H1 (cell line): Measurements from ENCODE around the gene SLC6A3. TPM values are rescaled to one million over a fixed set of nuclear protein-coding genes. Genes with fewer than 3 reads are reported as not detected.
A peak's percentile ranks its signal among the peaks of the same experiment; 100 is the strongest.

Experiments used
- CTCF ChIA-PET: fragments of 300-600 bp; sonication (Branson Sonifier 250); formaldehyde crosslinking; loops from one replicate; lab custom pipeline; 2021; ENCODE audit not compliant: partially characterized antibody; lab: Charles Lee
- POLR2A ChIA-PET: fragments of 300-600 bp; sonication (Branson Sonifier 250); formaldehyde crosslinking; loops from one replicate; lab custom pipeline; 2021; ENCODE audit warnings: inconsistent platforms; ENCODE audit not compliant: partially characterized antibody; lab: Charles Lee
- DNase-seq, 2 experiments: peaks; one replicate each; pipeline versions ENCODE4 v3.0.0 to v3.0.0-alpha.2; 2010 to 2022; ENCODE audit warnings: low spot score in 2 of 2, low read depth in 1 of 2, mixed read lengths in 1 of 2
- FAIRE-seq: peaks from 2 replicates; lab custom pipeline; 2011; peaks lifted over from hg19 to GRCh38; lab: Jason Lieb, UNC
- H2AFZ ChIP-seq: 2 replicates; pipeline ENCODE4 v1.8.1; 2012; ENCODE audit warnings: low read length, inconsistent platforms
- H2AK5ac ChIP-seq: 2 replicates; pipeline ENCODE4 v1.6.1; 2013; ENCODE audit warnings: low read depth, low read length
- H2BK120ac ChIP-seq: replicated peaks from 2 replicates; pipeline ENCODE3; 2013; ENCODE audit warnings: low read depth, low read length, inconsistent platforms
- H2BK12ac ChIP-seq: 2 replicates; pipeline ENCODE4 v1.6.1; 2013; ENCODE audit warnings: low read depth, low read length
- H2BK15ac ChIP-seq: 2 replicates; pipeline ENCODE4 v1.6.1; 2013; ENCODE audit warnings: low read length
- H2BK20ac ChIP-seq: 2 replicates; pipeline ENCODE4 v1.6.1; 2013; ENCODE audit warnings: low read length
- H2BK5ac ChIP-seq: 2 replicates; pipeline ENCODE4 v1.6.1; 2013; ENCODE audit warnings: low read depth, low read length
- H3K14ac ChIP-seq: 2 replicates; pipeline ENCODE4 v1.6.1; 2013; ENCODE audit warnings: inconsistent platforms; ENCODE audit not compliant: insufficient read length
- H3K18ac ChIP-seq: 2 replicates; pipeline ENCODE4 v1.6.1; 2013; ENCODE audit warnings: low read length; ENCODE audit errors: extremely low read depth
- H3K23ac ChIP-seq: 2 replicates; pipeline ENCODE4 v1.6.1; 2013; ENCODE audit warnings: inconsistent platforms; ENCODE audit not compliant: insufficient read length
- H3K23me2 ChIP-seq: 2 replicates; pipeline ENCODE4 v1.6.1; 2013; ENCODE audit warnings: low read depth, low read length
- H3K27ac ChIP-seq: 2 replicates; pipeline ENCODE4 v1.6.1; 2011; ENCODE audit warnings: low read depth, low read length, inconsistent platforms
- H3K27me3 ChIP-seq, 4 experiments: replicated peaks in 1 of 4; 1 replicate in 1 of 4; 2 replicates in 3 of 4; pipeline versions ENCODE4 v1.6.1 to v1.8.1; 2011 to 2013; ENCODE audit warnings: low read length in 3 of 4, mild to moderate bottlenecking in 3 of 4, inconsistent platforms in 2 of 4, mixed read lengths in 2 of 4, moderate library complexity in 1 of 4; ENCODE audit not compliant: control insufficient read depth in 3 of 4, insufficient read depth in 3 of 4; ENCODE audit errors: extremely low read depth in 1 of 4
- H3K36me3 ChIP-seq, 4 experiments: 2 replicates each; pipeline versions ENCODE4 v1.6.1 to v1.8.1; 2011 to 2013; ENCODE audit warnings: mild to moderate bottlenecking in 4 of 4, low read length in 3 of 4, moderate library complexity in 2 of 4, control low read depth in 1 of 4, inconsistent platforms in 1 of 4; ENCODE audit not compliant: insufficient read depth in 4 of 4, control insufficient read depth in 2 of 4
- H3K4ac ChIP-seq: replicated peaks from 2 replicates; pipeline ENCODE3; 2013; ENCODE audit warnings: low read length, low read depth, mixed read lengths, inconsistent platforms; ENCODE audit not compliant: insufficient read length
- H3K4me1 ChIP-seq, 4 experiments: replicated peaks in 1 of 4; 1 replicate in 1 of 4; 2 replicates in 3 of 4; pipeline versions ENCODE4 v1.6.1 to v1.8.1; 2011 to 2013; ENCODE audit warnings: low read length in 3 of 4, inconsistent platforms in 2 of 4, mixed read lengths in 1 of 4; ENCODE audit not compliant: insufficient read depth in 4 of 4, control insufficient read depth in 3 of 4
- H3K4me2 ChIP-seq, 2 experiments: 2 replicates each; pipeline versions ENCODE4 v1.6.1 to v1.8.1; 2011 to 2013; ENCODE audit warnings: low read depth in 2 of 2, low read length in 2 of 2, control low read depth in 1 of 2, inconsistent platforms in 1 of 2, mild to moderate bottlenecking in 1 of 2; ENCODE audit not compliant: insufficient read depth in 1 of 2
- H3K4me3 ChIP-seq, 4 experiments: fragments of 200-600, 300-600 bp in 1 of 4; sonication (generic), shearing (Covaris generic), sonication (Bioruptor Twin) in 1 of 4; 2 replicates each; pipeline versions ENCODE4 v1.5.1 to v1.8.1; 2011 to 2016; ENCODE audit warnings: low read length in 4 of 4, low read depth in 3 of 4, control low read depth in 2 of 4, inconsistent platforms in 2 of 4, mild to moderate bottlenecking in 2 of 4, mixed read lengths in 1 of 4, moderate library complexity in 1 of 4; ENCODE audit not compliant: insufficient read depth in 2 of 4; ENCODE audit errors: extremely low read depth in 1 of 4
- H3K56ac ChIP-seq: replicated peaks from 2 replicates; pipeline ENCODE3; 2013; ENCODE audit warnings: low read depth, mild to moderate bottlenecking, mixed read lengths, low read length, inconsistent platforms; ENCODE audit not compliant: insufficient read length
- H3K79me1 ChIP-seq: 2 replicates; pipeline ENCODE4 v1.6.1; 2013; ENCODE audit warnings: low read depth, low read length, control low read depth
- H3K79me2 ChIP-seq, 2 experiments: 2 replicates each; pipeline versions ENCODE4 v1.6.1 to v1.8.1; 2012 to 2013; ENCODE audit warnings: low read length in 2 of 2, mild to moderate bottlenecking in 2 of 2, inconsistent platforms in 1 of 2; ENCODE audit not compliant: insufficient read depth in 2 of 2, control insufficient read depth in 1 of 2
- H3K9ac ChIP-seq, 4 experiments: replicated peaks in 1 of 4; 1 replicate in 1 of 4; 2 replicates in 3 of 4; pipeline versions ENCODE4 v1.6.1 to v1.8.1; 2011 to 2013; ENCODE audit warnings: low read depth in 3 of 4, low read length in 3 of 4, control low read depth in 2 of 4, mild to moderate bottlenecking in 2 of 4, moderate library complexity in 2 of 4, inconsistent platforms in 1 of 4; ENCODE audit errors: extremely low read depth in 1 of 4
- H3K9me3 ChIP-seq, 2 experiments: 2 replicates each; pipeline versions ENCODE4 v1.6.1 to v1.8.1; 2012 to 2013; ENCODE audit warnings: mild to moderate bottlenecking in 2 of 2, moderate library complexity in 2 of 2, control low read depth in 1 of 2, inconsistent platforms in 1 of 2, low read depth in 1 of 2, low read length in 1 of 2, mixed read lengths in 1 of 2; ENCODE audit not compliant: insufficient read depth in 2 of 2
- H4K20me1 ChIP-seq, 2 experiments: replicated peaks in 1 of 2; 2 replicates each; pipeline versions ENCODE3 to v1.8.1; 2011 to 2013; ENCODE audit warnings: inconsistent platforms in 2 of 2, low read length in 2 of 2, mild to moderate bottlenecking in 1 of 2; ENCODE audit not compliant: insufficient read depth in 2 of 2, control insufficient read depth in 1 of 2
- H4K5ac ChIP-seq: 2 replicates; pipeline ENCODE4 v1.6.1; 2013; ENCODE audit warnings: low read length, low read depth, mixed read lengths, inconsistent platforms; ENCODE audit not compliant: insufficient read length
- H4K8ac ChIP-seq: 2 replicates; pipeline ENCODE4 v1.8.0; 2013; ENCODE audit warnings: mild to moderate bottlenecking, moderate library complexity, low read length, inconsistent platforms; ENCODE audit not compliant: insufficient read depth; ENCODE audit errors: extremely low read depth
- H4K91ac ChIP-seq: replicated peaks from 2 replicates; pipeline ENCODE3; 2013; ENCODE audit warnings: low read length, mixed read lengths, inconsistent platforms; ENCODE audit not compliant: insufficient read length
- ASH2L ChIP-seq: fragments of 200-600, 300-600 bp; sonication (generic); IDR thresholded peaks from one replicate; pipeline ENCODE4 v1.7.1; 2017; ENCODE audit warnings: low read length
- ATF2 ChIP-seq: IDR thresholded peaks from 2 replicates; pipeline ENCODE4 v1.6.1; 2012; ENCODE audit warnings: low read length, inconsistent platforms
- FOSL1 ChIP-seq: IDR thresholded peaks from 2 replicates; pipeline ENCODE4 v1.6.1; 2011; ENCODE audit warnings: mild to moderate bottlenecking, low read depth, low read length, moderate library complexity; ENCODE audit not compliant: insufficient read depth
- JUND ChIP-seq: IDR thresholded peaks from 2 replicates; pipeline ENCODE4 v1.6.1; 2011; ENCODE audit warnings: mild to moderate bottlenecking, improper control_type of control experiment, low read length
- MAX ChIP-seq: IDR thresholded peaks from 2 replicates; pipeline ENCODE4 v1.6.1; 2012; ENCODE audit warnings: inconsistent platforms
- TAF1 ChIP-seq: IDR thresholded peaks from 2 replicates; pipeline ENCODE4 v1.6.1; 2011; ENCODE audit warnings: mild to moderate bottlenecking, low read depth, low read length
- WGBS, 2 experiments: shearing (Covaris generic) in 1 of 2; methylation state at CpG; one replicate each; pipeline versions ENCODE4 v1.1.6 to v1.1.7; 2013 to 2015; ENCODE audit warnings: low lambda C conversion rate in 2 of 2, mixed read lengths in 2 of 2, inconsistent platforms in 1 of 2, low coverage in 1 of 2, missing lambda C conversion rate in 1 of 2; ENCODE audit not compliant: insufficient replicate concordance in 2 of 2, insufficient coverage in 1 of 2, insufficient read length in 1 of 2; ENCODE audit errors: extremely low coverage in 1 of 2, missing lambda C conversion rate in 1 of 2; 5-methylcytosine and 5-hydroxymethylcytosine counted together
- polyA plus RNA-seq, 7 experiments: library from polyadenylated mRNA; depleted of rRNA in 3 of 7; stranded (reverse) in 5 of 7; unstranded in 2 of 7; fragments of >200 nt in 5 of 7; fragments of 200-250 nt in 2 of 7; gene quantifications; 1 replicate in 5 of 7; 2 replicates in 1 of 7; 4 replicates in 1 of 7; pipeline versions ENCODE4 v1.2.1 to v1.2.3, GENCODE V29; 2011 to 2013; ENCODE audit warnings: missing spikeins in 2 of 7, mixed read lengths in 2 of 7
- total RNA-seq: library from RNA; stranded (reverse); fragmentation: NEBNext Ultra II Directional; extraction: Animal tissue kit (Norgen Biotek cat#: 25700); gene quantifications from 2 replicates; pipeline ENCODE4 v1.2.1, GENCODE V29; 2021

Gene SLC6A3
- total and polyA plus RNA-seq, 2 of the 8 experiments (the other 6 are each of a cell fraction or from before 2014, with no cell fraction given) = 0.48 to 0.91 TPM

GRCh38 chr5:1363160-1363559, 82.1 kb downstream of the SLC6A3 start:
- no peak overlapping the region for H2BK5ac ChIP-seq
- H2BK120ac ChIP-seq = no peak overlapping the region
- no peak overlapping the region for H2AK5ac ChIP-seq
- H3K18ac ChIP-seq = no peak overlapping the region
- ChIA-PET POLR2A (no interaction called here), CTCF (interaction anchor here (0.6 to 3.3 kb wide), 6 partner anchors 8 to 155 kb away, joined by 3 to 13 read pairs (median 4); no protein-coding TSS in a partner anchor)
- H2BK15ac ChIP-seq = no peak overlapping the region
- no peaks in the 10 kb centered on the region for H4K20me1 ChIP-seq
- no peak overlapping the region for H3K23ac ChIP-seq
- H4K5ac ChIP-seq = no peak overlapping the region
- H3K9me3 ChIP-seq = no peaks in the 10 kb centered on the region
- no peak overlapping the region for H3K4me3 ChIP-seq
- H3K4me1 ChIP-seq = peaks cover 0 to 3% (median 1%) of the 10 kb centered on the region in 4 experiments; a peak in 1 of 7 replicates
- H3K27me3 ChIP-seq = no peaks in the 10 kb centered on the region
- TF ChIP-seq JUND (no peak), MAX (no peak), TAF1 (no peak), ASH2L (no peak), FOSL1 (no peak), ATF2 (no peak)
- no peak overlapping the region for H3K4me2 ChIP-seq
- H2BK20ac ChIP-seq = no peak overlapping the region
- no peak overlapping the region for H3K4ac ChIP-seq
- H3K56ac ChIP-seq = no peak overlapping the region
- H3K27ac ChIP-seq = no peak overlapping the region
- no peak overlapping the region for H2AFZ ChIP-seq
- DNase-seq (no peak), FAIRE-seq (no peak)
- H4K91ac ChIP-seq = no peak overlapping the region
- H3K9ac ChIP-seq = no peak overlapping the region
- no peaks in the 10 kb centered on the region for H3K79me2 ChIP-seq
- WGBS, 2 experiments = 66% methylated on average over 5 of the region's 6 CpGs; no CpG with 5 or more reads in 1 of the 2 experiments
- H3K23me2 ChIP-seq = no peaks in the 10 kb centered on the region
- no peak overlapping the region for H2BK12ac ChIP-seq
- 0 out of 2 replicates have a peak overlapping the region, but pooled peaks have one; percentile 35 for H4K8ac ChIP-seq
- H3K79me1 ChIP-seq = no peaks in the 10 kb centered on the region
- H3K14ac ChIP-seq = no peak overlapping the region
- no peaks in the 10 kb centered on the region for H3K36me3 ChIP-seq
